Fibroblast of skin of right biceps (primary cell): ENCODE measurements around the gene WNK4.

ENCODE experiments used
- DNase-seq: peaks from one replicate; pipeline ENCODE4 v3.0.0-alpha.2; 2013

Gene WNK4

GRCh38 chr17:42773290-42774035 lies 6.9 kb upstream of the WNK4 start, which contains the start of gene VPS25:
TSS of gene VPS25 (plus strand) at chr17:42773449. CDS start at chr17:42773476, 27 bp downstream.
- DNase-seq, result peak; percentile 88

- peak; percentile 71 for DNase-seq
These were observed 6.2 kb upstream of the WNK4 start for GRCh38 chr17:42774066-42774745.

- peak; percentile 73 for DNase-seq
These were observed 4.8 kb upstream of the WNK4 start for GRCh38 chr17:42775534-42776098.

GRCh38 chr17:42778570-42778969 lies 1.8 kb upstream of the WNK4 start:
- no peak for DNase-seq

- DNase-seq, result no peak
These were observed 990 bp upstream of the WNK4 start for GRCh38 chr17:42779304-42779935.

GRCh38 chr17:42780851-42781638 lies 635 bp downstream of the WNK4 start:
- no peak for DNase-seq

GRCh38 chr17:42781639-42782165 lies 1.3 kb downstream of the WNK4 start:
- DNase-seq, result no peak

- peak; percentile 44 for DNase-seq
These were observed 2.0 kb downstream of the WNK4 start for GRCh38 chr17:42782166-42783061.

GRCh38 chr17:42783062-42783790 lies 2.8 kb downstream of the WNK4 start:
- DNase-seq, result peak; percentile 93

GRCh38 chr17:42783791-42784138 lies 3.4 kb downstream of the WNK4 start:
- no peak for DNase-seq

- peak; percentile 39 for DNase-seq
These were observed 4.0 kb downstream of the WNK4 start for GRCh38 chr17:42784409-42784808.

GRCh38 chr17:42784811-42785592 lies 4.6 kb downstream of the WNK4 start:
- no peak for DNase-seq

GRCh38 chr17:42787266-42787665 lies 6.9 kb downstream of the WNK4 start:
- DNase-seq, result no peak

GRCh38 chr17:42791948-42792347 lies 11.5 kb downstream of the WNK4 start:
- no peak for DNase-seq

GRCh38 chr17:42792545-42792944 lies 12.1 kb downstream of the WNK4 start:
- no peak for DNase-seq

GRCh38 chr17:42795061-42795460 lies 14.7 kb downstream of the WNK4 start:
- DNase-seq, result no peak

- no peak for DNase-seq
These were observed 15.1 kb downstream of the WNK4 start for GRCh38 chr17:42795465-42795864.

GRCh38 chr17:42796066-42796758 lies 15.8 kb downstream of the WNK4 start:
- no peak for DNase-seq
